Mesangial cell (primary cell): ENCODE data around the gene GORASP1. TPM values are rescaled to one million over a fixed set of nuclear protein-coding genes. Genes with fewer than 3 reads are reported as not detected.

Experiments
- total RNA-seq: library from RNA; depleted of rRNA; stranded (reverse); fragments of >200 nt; gene quantifications from 2 replicates; pipeline ENCODE4 v1.2.3, GENCODE V29; 2015

Gene GORASP1
- total RNA-seq, result 31.3 and 54.3 TPM in 2 replicates

DNA sequence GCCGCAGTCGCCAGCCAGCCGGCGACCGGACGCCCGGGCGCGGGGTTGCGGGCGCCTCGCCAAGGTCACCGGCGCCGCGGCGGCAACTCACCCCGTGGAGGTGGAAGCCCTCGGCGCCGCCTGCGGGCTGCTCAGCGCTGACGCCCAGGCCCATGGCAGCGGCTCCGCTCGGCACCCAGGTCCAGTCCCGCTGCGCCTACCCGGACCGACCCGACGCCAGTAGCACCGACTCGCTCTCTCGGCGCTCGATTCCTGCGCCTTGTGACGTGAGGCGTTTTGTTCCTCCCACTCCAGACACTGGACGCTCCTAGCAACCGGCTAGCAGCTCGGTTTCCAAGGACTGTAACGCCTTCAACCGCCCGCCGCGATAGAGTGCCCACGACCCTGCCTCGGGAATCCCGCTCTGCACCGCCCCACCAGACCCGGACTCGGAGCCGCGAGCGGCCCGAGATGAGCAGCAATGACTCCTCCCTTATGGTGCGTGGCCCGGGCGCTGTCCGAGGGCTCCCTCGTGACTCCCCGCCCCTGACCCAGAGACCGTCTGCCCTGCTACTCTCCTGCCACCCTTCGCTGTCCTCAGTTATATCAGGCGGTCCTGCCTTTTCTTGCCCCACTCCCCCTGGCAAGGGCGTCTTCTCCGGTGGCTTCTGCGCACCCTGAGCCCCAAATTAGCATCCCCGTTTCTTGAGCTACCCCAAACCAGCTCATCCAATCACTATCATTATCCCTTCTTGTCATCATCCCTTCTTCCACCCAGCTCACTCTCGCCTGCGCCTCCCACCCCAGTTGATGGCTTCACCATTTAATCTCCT, at the start of gene GORASP1, which contains the start of gene TTC21A:
TSS of gene GORASP1 (minus strand) at position 240 of the 812 bp plus-strand sequence. CDS start at position 154, 86 bp downstream.
TSS of gene TTC21A (plus strand) at position 293 of the 812 bp plus-strand sequence. CDS start at position 451, 158 bp downstream.

GRCh38 chr3:39051649-39052561, 55.5 kb downstream of the GORASP1 start, which contains the start of the genes SCN11A and WDR48:
Gene SCN11A, minus strand, starts transcription at chr3:39051944. Its CDS starts 101,582 bp downstream, at chr3:38950362.
Gene WDR48, plus strand, starts transcription at chr3:39052016. Its CDS starts 10 bp downstream, at chr3:39052026.

Other genes starting within 250 kb of the GORASP1 start
- gene SCN11A, start 55.7 kb downstream of the GORASP1 start, total RNA-seq, result 0.13 TPM in 1 of 2 replicates, not detected in the other
- 15.5 and 20.3 TPM in 2 replicates for gene WDR48, start 55.6 kb downstream of the GORASP1 start, total RNA-seq
- 4.2 and 5.2 TPM in 2 replicates for gene TTC21A, start 53 bp upstream of the GORASP1 start, total RNA-seq
- gene CSRNP1, start 46.0 kb upstream of the GORASP1 start, total RNA-seq, result 13.4 and 19.1 TPM in 2 replicates
- under 0.01 and 0.16 TPM in 2 replicates for gene XIRP1, start 85.0 kb upstream of the GORASP1 start, total RNA-seq
- under 0.01 TPM in 1 of 2 replicates, not detected in the other for gene CX3CR1, start 172.4 kb upstream of the GORASP1 start, total RNA-seq
- not detected in 2 replicates for gene CCR8, start 222.1 kb upstream of the GORASP1 start, total RNA-seq